ENCODE data around the gene UBR3. TPM values are rescaled to one million over a fixed set of nuclear protein-coding genes. Genes with fewer than 3 reads are reported as not detected.

UBR3 gene
- total RNA-seq, 6 donors from 2014 or later, result 27.8 to 126 (median 44.7) TPM

- TF ChIP-seq EP300 (IDR thresholded peaks at IDR 0.05) (no peak), CTCF (IDR thresholded peaks at IDR 0.05) (no peak), POLR2A (IDR thresholded peaks at IDR 0.05) (no peak), POLR2AphosphoS5 (IDR thresholded peaks at IDR 0.05) (no peak)
- H3K9me3 ChIP-seq, result no peaks in the 10 kb centered on the region
- WGBS, 2 donors, result 59 to 73% methylated on average over 2 of the region's 2 CpGs
These were observed 259.6 kb downstream of the UBR3 start for GRCh38 chr2:170086751-170087412.

GRCh38 chr2:170087413-170087793, 260.1 kb downstream of the UBR3 start:
- no peaks in the 10 kb centered on the region for H3K27me3 ChIP-seq
- peaks cover 0 to 4% (median 0%) of the 10 kb centered on the region in 4 donors for H3K36me3 ChIP-seq
- DNase-seq, result no peak
- H3K4me1 ChIP-seq, result no peaks in the 10 kb centered on the region
- 92 to 100% methylated on average over 2 of the region's 2 CpGs for WGBS, 2 donors
- no peak for ATAC-seq (ENCODE audit: low FRiP score in 2 of 2)
- TF ChIP-seq POLR2A (IDR thresholded peaks at IDR 0.05) (no peak), POLR2AphosphoS5 (IDR thresholded peaks at IDR 0.05) (no peak), CTCF (IDR thresholded peaks at IDR 0.05) (no peak), EP300 (IDR thresholded peaks at IDR 0.05) (no peak)
- H3K9me3 ChIP-seq, result no peaks in the 10 kb centered on the region
- no peak overlapping the region for H3K27ac ChIP-seq
- H3K4me3 ChIP-seq, result no peak overlapping the region

More at GRCh38 chr2:170086751-170087412, 259.6 kb downstream of the UBR3 start:
- H3K4me3 ChIP-seq, result no peak overlapping the region
- H3K4me1 ChIP-seq, result no peaks in the 10 kb centered on the region
- DNase-seq, result no peak
- peaks cover 0 to 9% (median 3%) of the 10 kb centered on the region in 4 donors for H3K36me3 ChIP-seq
- H3K27me3 ChIP-seq, result no peaks in the 10 kb centered on the region
- ATAC-seq (ENCODE audit: low FRiP score in 2 of 2), result no peak
- no peak overlapping the region for H3K27ac ChIP-seq

GRCh38 chr2:170088776-170089175, 261.5 kb downstream of the UBR3 start:
- TF ChIP-seq POLR2A (IDR thresholded peaks at IDR 0.05) (no peak), CTCF (IDR thresholded peaks at IDR 0.05) (no peak), POLR2AphosphoS5 (IDR thresholded peaks at IDR 0.05) (no peak), EP300 (IDR thresholded peaks at IDR 0.05) (no peak)
- Histone ChIP-seq H3K4me1 (no peaks in the 10 kb centered on the region), H3K27ac (no peak overlapping the region), H3K9me3 (no peaks in the 10 kb centered on the region), H3K4me3 (no peak overlapping the region), H3K36me3 (no peaks in the 10 kb centered on the region), H3K27me3 (no peaks in the 10 kb centered on the region)
- ATAC-seq (ENCODE audit: low FRiP score in 2 of 2) (peak in 1 of 2 donors; percentile 47), DNase-seq (no peak)
- 52 to 62% methylated on average over 5 of the region's 5 CpGs for WGBS, 2 donors

GRCh38 chr2:170090229-170090628, 263.0 kb downstream of the UBR3 start:
- TF ChIP-seq CTCF (IDR thresholded peaks at IDR 0.05) (no peak), EP300 (IDR thresholded peaks at IDR 0.05) (no peak), POLR2A (IDR thresholded peaks at IDR 0.05) (no peak), POLR2AphosphoS5 (IDR thresholded peaks at IDR 0.05) (no peak)
- no peak for ATAC-seq (ENCODE audit: low FRiP score in 2 of 2)
- H3K27me3 ChIP-seq, result no peaks in the 10 kb centered on the region
- no peak overlapping the region for H3K27ac ChIP-seq
- H3K36me3 ChIP-seq, result no peaks in the 10 kb centered on the region
- H3K4me3 ChIP-seq, result no peak overlapping the region
- no peaks in the 10 kb centered on the region for H3K4me1 ChIP-seq
- no peak for DNase-seq
- H3K9me3 ChIP-seq, result no peaks in the 10 kb centered on the region

GRCh38 chr2:170091436-170091835, 264.2 kb downstream of the UBR3 start:
- no peak overlapping the region for H3K4me3 ChIP-seq
- H3K4me1 ChIP-seq, result no peaks in the 10 kb centered on the region
- H3K27me3 ChIP-seq, result no peaks in the 10 kb centered on the region
- H3K27ac ChIP-seq, result no peak overlapping the region
- TF ChIP-seq POLR2AphosphoS5 (IDR thresholded peaks at IDR 0.05) (no peak), POLR2A (IDR thresholded peaks at IDR 0.05) (no peak), EP300 (IDR thresholded peaks at IDR 0.05) (no peak), CTCF (IDR thresholded peaks at IDR 0.05) (no peak)
- DNase-seq, result no peak
- 98% methylated on average over 3 of the region's 3 CpGs for WGBS, 2 donors
- no peak for ATAC-seq (ENCODE audit: low FRiP score in 2 of 2)
- H3K36me3 ChIP-seq, result no peaks in the 10 kb centered on the region
- H3K9me3 ChIP-seq, result no peaks in the 10 kb centered on the region
